Adrenal gland (tissue), 5 donors: ENCODE data around the gene CCR9.

Experiments
- CTCF ChIP-seq, 6 experiments: fragments of 450-650 bp in 4 of 6; fragments of 200-600 bp in 2 of 6; sonication (generic) in 1 of 6; IDR thresholded peaks; 1 replicate in 5 of 6; 2 replicates in 1 of 6; pipeline versions ENCODE4 v1.5.1 to v1.8.0; 2016 to 2021; ENCODE audit warnings: antibody characterized with exemption in 6 of 6, mild to moderate bottlenecking in 2 of 6, moderate library complexity in 1 of 6
- POLR2A ChIP-seq, 2 donors: fragments of 450-650 bp; IDR thresholded peaks; one replicate each; pipeline ENCODE4 v1.6.1; 2017; ENCODE audit warnings: antibody characterized with exemption in 2 of 2, mild to moderate bottlenecking in 2 of 2, moderate library complexity in 1 of 2
- donor health status: DM: no; HTN: no; CAD: no.

GRCh38 chr3:45892161-45892560 is 5.8 kb downstream of the CCR9 start:
- TF ChIP-seq CTCF (IDR thresholded peaks at IDR 0.05) (no peak), POLR2A (IDR thresholded peaks at IDR 0.05) (no peak)
